Transverse colon (tissue), 4 donors: Measurements from ENCODE around the gene TMEM171.

Experiments
- CTCF ChIP-seq, 5 experiments: fragments of 200-600 bp in 3 of 5; fragments of 450-650 bp in 2 of 5; sonication (generic) in 3 of 5; IDR thresholded peaks; 1 replicate in 2 of 5; 2 replicates in 3 of 5; pipeline ENCODE4 v1.5.1; 2016 to 2017; ENCODE audit warnings: antibody characterized with exemption in 5 of 5, inconsistent platforms in 3 of 5, mild to moderate bottlenecking in 2 of 5, moderate library complexity in 1 of 5
- POLR2A ChIP-seq: fragments of 450-650 bp; IDR thresholded peaks from one replicate; pipeline ENCODE4 v1.6.1; 2016; ENCODE audit warnings: antibody characterized with exemption, mild to moderate bottlenecking, moderate library complexity
- POLR2AphosphoS5 ChIP-seq, 3 donors: sonication (generic); formaldehyde crosslinking; IDR thresholded peaks; one replicate each; pipeline ENCODE4 v1.6.1; 2016; ENCODE audit warnings: antibody characterized with exemption in 3 of 3

- no peak for TF ChIP-seq CTCF (IDR thresholded peaks at IDR 0.05)
- no peak for TF ChIP-seq POLR2A
- no peak for TF ChIP-seq POLR2AphosphoS5 (IDR thresholded peaks at IDR 0.05)
Observed at GRCh38 chr5:73112359-73112758, 8.0 kb upstream of the TMEM171 start.
